Small intestine (tissue), 7 donors: ENCODE results near the gene PSD. TPM values are rescaled to one million over a fixed set of nuclear protein-coding genes. Genes with fewer than 3 reads are reported as not detected.

Experiments
- DNase-seq, 2 donors: peaks; one replicate each; pipeline versions ENCODE4 v3.0.0 to v3.0.0-alpha.2; 2013
- FAIRE-seq: peaks from 2 replicates; lab custom pipeline; 2012; peaks lifted over from hg19 to GRCh38; lab: Jason Lieb, UNC
- H3K27ac ChIP-seq, 3 donors: one replicate each; pipeline ENCODE4 v1.5.1; 2013; ENCODE audit warnings: low read length in 2 of 3, mild to moderate bottlenecking in 2 of 3, control low read depth in 1 of 3, inconsistent platforms in 1 of 3, low read depth in 1 of 3, moderate library complexity in 1 of 3
- H3K27me3 ChIP-seq, 3 donors: one replicate each; pipeline ENCODE4 v1.6.1; 2013; ENCODE audit warnings: low read length in 3 of 3, inconsistent platforms in 1 of 3; ENCODE audit not compliant: control insufficient read depth in 3 of 3, insufficient read depth in 3 of 3
- H3K36me3 ChIP-seq, 3 donors: one replicate each; pipeline ENCODE4 v1.6.1; 2013; ENCODE audit warnings: low read length in 3 of 3, inconsistent platforms in 1 of 3, low read depth in 1 of 3, mild to moderate bottlenecking in 1 of 3, moderate library complexity in 1 of 3; ENCODE audit not compliant: control insufficient read depth in 3 of 3, insufficient read depth in 2 of 3
- H3K4me1 ChIP-seq, 3 donors: one replicate each; pipeline ENCODE4 v1.6.1; 2013; ENCODE audit warnings: low read length in 2 of 3, inconsistent platforms in 1 of 3, low read depth in 1 of 3, mild to moderate bottlenecking in 1 of 3, moderate library complexity in 1 of 3; ENCODE audit not compliant: control insufficient read depth in 3 of 3, insufficient read depth in 2 of 3
- H3K4me3 ChIP-seq, 3 donors: one replicate each; pipeline ENCODE4 v1.5.1; 2013; ENCODE audit warnings: low read length in 3 of 3, control low read depth in 1 of 3, inconsistent platforms in 1 of 3, low read depth in 1 of 3, mild to moderate bottlenecking in 1 of 3, moderate library complexity in 1 of 3
- H3K9me3 ChIP-seq, 2 donors: one replicate each; pipeline ENCODE4 v1.6.1; 2013; ENCODE audit warnings: low read depth in 1 of 2, low read length in 1 of 2; ENCODE audit not compliant: control insufficient read depth in 2 of 2, insufficient read depth in 1 of 2
- WGBS, 3 donors: extraction: QIAGEN DNeasy Blood & Tissue Kit; methylation state at CpG; one replicate each; pipeline ENCODE4 v1.1.7; 2013; 5-methylcytosine and 5-hydroxymethylcytosine counted together
- polyA plus RNA-seq, 4 donors: library from polyadenylated mRNA; stranded (reverse) in 3 of 4; unstranded in 1 of 4; fragments of 200-250 nt in 3 of 4; fragments of 120-200 nt in 1 of 4; gene quantifications; one replicate each; pipeline versions ENCODE4 v1.2.1 to v1.2.3, GENCODE V29; 2013
- donor health status: healthy with polysubstance abuse.
- donor health status: control.
- donor health status: control.
- donor health status: Bipolar disorder and iron deficiency.
- donor health status: healthy.

PSD gene
- polyA plus RNA-seq, 4 donors = 1.1 to 30.6 (median 2.9) TPM

DNA sequence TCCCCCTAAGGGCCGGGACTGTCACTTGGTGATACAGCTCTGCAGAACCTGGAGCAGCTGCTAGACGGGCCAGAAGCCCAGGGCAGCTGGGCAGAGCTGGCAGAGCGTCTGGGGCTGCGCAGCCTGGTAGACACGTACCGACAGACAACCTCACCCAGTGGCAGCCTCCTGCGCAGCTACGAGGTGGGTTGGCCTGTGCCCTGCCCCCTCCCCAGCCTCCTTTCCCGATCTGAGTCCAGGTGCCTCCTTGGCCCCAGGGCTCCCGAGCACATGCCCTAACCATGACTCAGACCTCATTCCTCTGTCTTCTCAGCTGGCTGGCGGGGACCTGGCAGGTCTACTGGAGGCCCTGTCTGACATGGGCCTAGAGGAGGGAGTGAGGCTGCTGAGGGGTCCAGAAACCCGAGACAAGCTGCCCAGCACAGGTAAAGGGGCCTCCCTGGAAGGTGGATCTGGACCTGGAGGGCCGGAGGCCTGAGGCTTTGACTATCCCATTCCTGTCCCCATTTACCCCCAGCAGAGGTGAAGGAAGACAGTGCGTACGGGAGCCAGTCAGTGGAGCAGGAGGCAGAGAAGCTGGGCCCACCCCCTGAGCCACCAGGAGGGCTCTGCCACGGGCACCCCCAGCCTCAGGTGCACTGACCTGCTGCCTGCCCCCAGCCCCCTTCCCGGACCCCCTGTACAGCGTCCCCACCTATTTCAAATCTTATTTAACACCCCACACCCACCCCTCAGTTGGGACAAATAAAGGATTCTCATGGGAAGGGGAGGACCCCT is 16.7 kb downstream of the PSD start:
- WGBS, 3 donors = 83 to 90% (median 83%) methylated on average over 16 to 18 of the region's 18 CpGs
- FAIRE-seq (no peak), DNase-seq (no peak)
- H3K4me1 ChIP-seq = peaks cover 0 to 7% (median 2%) of the 10 kb centered on the region in 3 donors
- no peak overlapping the region for H3K4me3 ChIP-seq
- no peak overlapping the region for H3K27ac ChIP-seq
- H3K27me3 ChIP-seq = no peaks in the 10 kb centered on the region
- no peaks in the 10 kb centered on the region for H3K9me3 ChIP-seq
- H3K36me3 ChIP-seq = peaks cover 2 to 83% (median 7%) of the 10 kb centered on the region in 3 donors

DNA sequence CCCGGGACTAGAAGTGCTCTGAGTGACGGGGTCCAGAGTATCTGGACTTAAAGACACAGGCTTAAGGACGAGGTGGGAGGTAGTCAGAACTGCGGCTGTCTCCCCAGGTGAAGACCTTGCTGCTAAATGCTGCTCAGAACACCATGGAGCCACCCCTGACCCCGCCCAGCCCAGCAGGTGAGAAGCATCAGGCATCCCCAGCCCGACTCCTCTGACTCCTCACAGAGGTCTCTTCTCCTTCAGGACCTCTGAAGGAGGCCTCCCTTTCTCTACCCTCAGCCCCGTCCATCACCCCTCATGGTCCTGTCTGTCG is 17.3 kb downstream of the PSD start:
- 90 to 94% (median 91%) methylated on average over 8 of the region's 8 CpGs for WGBS, 3 donors
- Histone ChIP-seq H3K4me3 (no peak overlapping the region), H3K27ac (no peak overlapping the region), H3K27me3 (no peaks in the 10 kb centered on the region), H3K4me1 (peaks cover 0 to 13% (median 4%) of the 10 kb centered on the region in 3 donors), H3K9me3 (no peaks in the 10 kb centered on the region), H3K36me3 (peaks cover 2 to 87% (median 7%) of the 10 kb centered on the region in 3 donors)
- DNase-seq = no peak
- FAIRE-seq = no peak

DNA sequence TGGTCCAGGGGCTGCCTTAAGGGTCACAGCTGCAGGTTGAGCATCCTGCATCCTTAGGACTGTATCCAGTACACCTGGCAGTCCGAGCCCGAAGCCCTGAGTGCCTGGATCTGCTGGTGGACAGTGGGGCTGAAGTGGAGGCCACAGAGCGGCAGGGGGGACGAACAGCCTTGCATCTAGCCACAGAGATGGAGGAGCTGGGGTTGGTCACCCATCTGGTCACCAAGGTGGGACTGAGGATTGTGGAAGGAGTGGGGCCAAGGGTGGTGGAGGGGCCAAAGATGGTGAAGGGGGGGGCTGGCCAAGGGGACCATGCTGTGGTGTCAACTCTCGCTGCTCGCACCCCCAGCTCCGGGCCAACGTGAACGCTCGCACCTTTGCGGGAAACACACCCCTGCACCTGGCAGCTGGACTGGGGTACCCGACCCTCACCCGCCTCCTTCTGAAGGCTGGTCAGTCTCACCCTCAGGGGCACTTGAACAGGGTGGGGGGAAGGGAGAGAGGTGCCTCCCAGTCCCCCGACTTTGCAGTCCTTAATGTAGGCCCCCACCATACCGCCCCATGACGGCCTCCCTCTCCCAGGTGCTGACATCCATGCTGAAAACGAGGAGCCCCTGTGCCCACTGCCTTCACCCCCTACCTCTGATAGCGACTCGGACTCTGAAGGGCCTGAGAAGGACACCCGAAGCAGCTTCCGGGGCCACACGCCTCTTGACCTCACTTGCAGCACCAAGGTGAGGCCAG is 17.8 kb downstream of the PSD start:
- Histone ChIP-seq H3K27me3 (no peaks in the 10 kb centered on the region), H3K36me3 (peaks cover 2 to 91% (median 7%) of the 10 kb centered on the region in 3 donors)
- WGBS, 3 donors = 90 to 93% (median 93%) methylated on average over 22 of the region's 22 CpGs

DNA sequence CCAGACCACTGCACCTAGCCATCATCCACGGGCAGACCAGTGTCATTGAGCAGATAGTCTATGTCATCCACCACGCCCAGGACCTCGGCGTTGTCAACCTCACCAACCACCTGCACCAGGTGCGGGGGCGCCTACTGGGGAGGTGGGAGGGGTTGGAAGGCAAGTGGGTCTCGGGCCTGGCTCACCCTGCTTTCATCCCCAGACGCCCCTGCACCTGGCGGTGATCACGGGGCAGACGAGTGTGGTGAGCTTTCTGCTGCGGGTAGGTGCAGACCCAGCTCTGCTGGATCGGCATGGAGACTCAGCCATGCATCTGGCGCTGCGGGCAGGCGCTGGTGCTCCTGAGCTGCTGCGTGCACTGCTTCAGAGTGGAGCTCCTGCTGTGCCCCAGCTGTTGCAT is 18.5 kb downstream of the PSD start:
- Histone ChIP-seq H3K4me3 (no peak overlapping the region), H3K27ac (peak overlapping the region in 2 of 3 donors; percentile 7 to 29), H3K4me1 (peaks cover 2 to 19% (median 4%) of the 10 kb centered on the region in 3 donors), H3K9me3 (no peaks in the 10 kb centered on the region), H3K36me3 (peaks cover 2 to 84% (median 7%) of the 10 kb centered on the region in 3 donors), H3K27me3 (no peaks in the 10 kb centered on the region)
- DNase-seq (no peak), FAIRE-seq (no peak)
- WGBS, 3 donors = 74 to 85% (median 80%) methylated on average over 17 of the region's 17 CpGs

More for the DNA sequence above, 17.8 kb downstream of the PSD start:
- H3K9me3 ChIP-seq = no peaks in the 10 kb centered on the region
- H3K4me3 ChIP-seq = no peak overlapping the region
- peaks cover 2 to 18% (median 4%) of the 10 kb centered on the region in 3 donors for H3K4me1 ChIP-seq
- FAIRE-seq (no peak), DNase-seq (no peak)
- no peak overlapping the region for H3K27ac ChIP-seq

DNA sequence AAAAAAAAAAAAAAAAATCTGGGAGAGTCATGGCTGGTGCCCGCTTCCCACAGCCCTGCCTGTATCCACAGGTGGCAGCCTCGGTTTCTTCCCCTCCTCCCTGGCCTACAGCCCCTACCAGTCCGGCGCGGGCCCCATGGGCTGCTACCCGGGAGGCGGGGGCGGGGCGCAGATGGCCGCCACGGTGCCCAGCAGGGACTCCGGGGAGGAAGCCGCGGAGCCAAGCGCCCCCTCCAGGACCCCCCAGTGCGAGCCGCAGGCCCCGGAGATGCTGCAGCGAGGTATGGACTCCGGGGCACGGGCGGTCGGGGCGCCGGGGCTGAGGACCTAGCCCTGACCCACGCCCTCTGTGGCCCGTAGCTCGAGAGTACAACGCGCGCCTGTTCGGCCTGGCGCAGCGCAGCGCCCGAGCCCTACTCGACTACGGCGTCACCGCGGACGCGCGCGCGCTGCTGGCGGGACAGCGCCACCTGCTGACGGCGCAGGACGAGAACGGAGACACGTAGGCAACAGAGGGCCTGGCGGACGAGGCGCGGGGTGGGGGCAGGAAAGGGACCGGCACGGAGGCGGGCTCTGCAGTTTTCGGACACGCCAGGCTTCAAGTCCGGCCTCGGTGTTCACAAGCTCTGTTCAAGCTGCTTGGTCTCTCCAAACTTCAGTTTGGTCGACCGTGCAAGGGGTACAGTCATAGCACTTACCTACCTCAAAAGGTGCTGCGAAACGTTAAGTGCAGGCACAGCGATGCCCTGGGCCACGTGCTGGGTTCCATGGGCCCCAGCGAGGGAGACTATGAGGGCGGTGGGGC is 19.2 kb downstream of the PSD start:
- DNase-seq (peak; percentile 85 to 96), FAIRE-seq (no peak)
- 3 to 4% (median 3%) methylated on average over 61 to 72 of the region's 72 CpGs for WGBS, 3 donors
- peaks cover 2 to 21% (median 4%) of the 10 kb centered on the region in 3 donors for H3K4me1 ChIP-seq
- no peaks in the 10 kb centered on the region for H3K27me3 ChIP-seq
- H3K27ac ChIP-seq = peak overlapping the region; percentile 76 to 88 (median 76)
- H3K9me3 ChIP-seq = no peaks in the 10 kb centered on the region
- H3K4me3 ChIP-seq = peak overlapping the region; percentile 44 to 63 (median 51)
- peaks cover 2 to 77% (median 7%) of the 10 kb centered on the region in 3 donors for H3K36me3 ChIP-seq

DNA sequence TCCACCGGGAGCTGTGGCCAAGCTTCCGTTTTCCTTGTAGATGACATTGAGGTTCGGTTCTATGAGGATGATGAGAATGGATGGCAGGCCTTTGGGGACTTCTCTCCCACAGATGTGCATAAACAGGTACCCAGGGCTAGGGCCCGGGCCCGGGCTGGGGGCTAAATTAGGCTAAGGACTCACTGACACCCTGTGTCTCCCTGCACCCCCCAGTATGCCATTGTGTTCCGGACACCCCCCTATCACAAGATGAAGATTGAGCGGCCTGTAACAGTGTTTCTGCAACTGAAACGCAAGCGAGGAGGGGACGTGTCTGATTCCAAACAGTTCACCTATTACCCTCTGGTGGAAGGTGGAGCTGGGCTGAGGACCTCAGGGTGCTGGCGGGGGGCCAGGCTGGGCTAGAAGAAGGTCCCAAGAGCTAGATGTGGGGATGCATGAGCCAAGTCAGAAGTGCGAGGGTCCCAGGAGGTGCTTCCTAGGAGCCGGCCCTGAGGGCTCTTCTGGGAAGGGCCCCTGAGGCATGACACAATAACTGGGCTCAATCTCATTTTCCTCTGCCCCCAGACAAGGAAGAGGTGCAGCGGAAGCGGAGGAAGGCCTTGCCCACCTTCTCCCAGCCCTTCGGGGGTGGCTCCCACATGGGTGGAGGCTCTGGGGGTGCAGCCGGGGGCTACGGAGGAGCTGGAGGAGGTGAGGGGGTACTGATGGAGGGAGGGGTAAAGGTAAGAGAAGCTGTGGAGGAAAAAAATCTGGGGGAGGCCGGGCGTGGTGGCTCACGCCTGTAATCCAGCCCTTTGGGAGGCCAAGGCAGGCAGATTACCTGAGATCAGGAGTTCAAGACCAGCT is 20.2 kb downstream of the PSD start:
- Histone ChIP-seq H3K9me3 (no peaks in the 10 kb centered on the region), H3K36me3 (peaks cover 2 to 67% (median 7%) of the 10 kb centered on the region in 3 donors), H3K27ac (peak overlapping the region in 1 of 3 donors; percentile 88), H3K4me1 (peaks cover 2 to 21% (median 4%) of the 10 kb centered on the region in 3 donors), H3K27me3 (no peaks in the 10 kb centered on the region), H3K4me3 (no peak overlapping the region)
- WGBS, 3 donors = 84 to 87% (median 85%) methylated on average over 21 of the region's 21 CpGs
- DNase-seq = no peak
- FAIRE-seq = no peak

DNA sequence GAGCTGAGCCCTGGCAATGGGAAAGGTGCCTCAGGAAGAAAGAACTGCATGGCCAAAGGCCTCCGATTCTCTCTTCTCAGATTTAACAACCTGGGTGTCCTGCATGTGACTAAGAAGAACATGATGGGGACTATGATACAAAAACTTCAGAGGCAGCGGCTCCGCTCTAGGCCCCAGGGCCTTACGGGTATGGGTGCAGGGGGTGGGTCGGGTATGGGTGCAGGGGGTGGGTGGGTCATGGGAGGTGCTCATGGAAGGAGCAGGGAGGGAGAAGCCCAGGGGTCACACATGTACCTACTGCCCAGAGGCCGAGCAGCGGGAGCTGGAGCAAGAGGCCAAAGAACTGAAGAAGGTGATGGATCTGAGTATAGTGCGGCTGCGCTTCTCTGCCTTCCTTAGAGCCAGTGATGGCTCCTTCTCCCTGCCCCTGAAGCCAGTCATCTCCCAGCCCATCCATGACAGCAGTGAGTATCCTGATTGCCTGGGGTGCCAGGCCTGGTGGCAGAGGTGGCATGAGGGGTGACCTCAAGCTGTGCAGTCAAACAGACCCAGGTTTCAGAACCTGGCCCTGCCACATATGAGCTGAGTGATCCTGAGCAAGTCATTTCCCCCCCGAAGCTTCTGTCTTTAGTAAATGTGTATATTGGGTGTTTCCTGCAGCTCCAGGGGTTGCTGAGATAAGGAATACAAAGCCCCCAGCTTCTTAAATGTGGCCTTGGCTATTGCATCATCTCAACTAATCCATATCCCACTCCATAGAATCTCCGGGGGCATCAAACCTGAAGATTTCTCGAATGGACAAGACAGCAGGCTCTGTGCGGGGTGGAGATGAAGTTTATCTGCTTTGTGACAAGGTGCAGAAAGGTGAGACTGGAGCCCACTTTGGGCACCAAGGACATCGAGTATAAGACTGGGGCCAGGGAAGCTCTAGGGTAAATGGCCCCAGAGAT is 21.1 kb downstream of the PSD start:
- 93 to 94% (median 93%) methylated on average over 14 of the region's 14 CpGs for WGBS, 3 donors
- no peak overlapping the region for H3K27ac ChIP-seq
- no peak for FAIRE-seq
- H3K4me1 ChIP-seq = peaks cover 2 to 21% (median 4%) of the 10 kb centered on the region in 3 donors
- peaks cover 2 to 60% (median 4%) of the 10 kb centered on the region in 3 donors for H3K36me3 ChIP-seq
- no peaks in the 10 kb centered on the region for H3K9me3 ChIP-seq
- no peak for DNase-seq
- H3K27me3 ChIP-seq = no peaks in the 10 kb centered on the region
- H3K4me3 ChIP-seq = no peak overlapping the region
